ENCODE results near the gene PIK3C3.

DNA sequence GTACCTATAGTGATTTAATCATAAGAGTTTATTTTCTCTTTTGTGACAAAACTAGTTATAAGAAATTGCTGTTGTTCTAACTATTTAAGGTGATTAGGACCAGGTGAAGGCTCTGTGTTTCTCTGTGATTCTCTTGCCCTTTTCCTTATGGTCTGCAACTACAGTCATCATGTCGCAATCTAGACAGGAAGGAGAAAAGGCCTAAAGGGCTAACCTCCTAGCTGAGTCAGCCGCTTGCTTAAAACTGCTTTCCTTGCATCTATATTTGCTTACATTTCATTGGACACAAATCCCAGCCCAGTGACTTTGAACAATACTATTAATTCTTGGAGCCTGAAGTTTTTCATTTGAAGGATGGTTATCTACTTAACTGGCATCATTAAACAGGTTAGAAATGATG lies 93.1 kb downstream of the PIK3C3 start:
- TF ChIP-seq, protein P1, sequence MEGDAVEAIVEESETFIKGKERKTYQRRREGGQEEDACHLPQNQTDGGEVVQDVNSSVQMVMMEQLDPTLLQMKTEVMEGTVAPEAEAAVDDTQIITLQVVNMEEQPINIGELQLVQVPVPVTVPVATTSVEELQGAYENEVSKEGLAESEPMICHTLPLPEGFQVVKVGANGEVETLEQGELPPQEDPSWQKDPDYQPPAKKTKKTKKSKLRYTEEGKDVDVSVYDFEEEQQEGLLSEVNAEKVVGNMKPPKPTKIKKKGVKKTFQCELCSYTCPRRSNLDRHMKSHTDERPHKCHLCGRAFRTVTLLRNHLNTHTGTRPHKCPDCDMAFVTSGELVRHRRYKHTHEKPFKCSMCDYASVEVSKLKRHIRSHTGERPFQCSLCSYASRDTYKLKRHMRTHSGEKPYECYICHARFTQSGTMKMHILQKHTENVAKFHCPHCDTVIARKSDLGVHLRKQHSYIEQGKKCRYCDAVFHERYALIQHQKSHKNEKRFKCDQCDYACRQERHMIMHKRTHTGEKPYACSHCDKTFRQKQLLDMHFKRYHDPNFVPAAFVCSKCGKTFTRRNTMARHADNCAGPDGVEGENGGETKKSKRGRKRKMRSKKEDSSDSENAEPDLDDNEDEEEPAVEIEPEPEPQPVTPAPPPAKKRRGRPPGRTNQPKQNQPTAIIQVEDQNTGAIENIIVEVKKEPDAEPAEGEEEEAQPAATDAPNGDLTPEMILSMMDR (IDR thresholded peaks at IDR 0.05; ENCODE audit: low read depth, low read length, poor library complexity, severe bottlenecking), result no peak
- TF ChIP-seq EZH2phosphoT487 (IDR thresholded peaks at IDR 0.05; ENCODE audit: borderline replicate concordance, low read length), result no peak
